Smooth muscle cell (in vitro differentiated cells): Measurements from ENCODE around the gene PRSS21. TPM values are rescaled to one million over a fixed set of nuclear protein-coding genes. Genes with fewer than 3 reads are reported as not detected.

Experiments used
- DNase-seq: peaks from one replicate; lab custom pipeline; 2025; ENCODE audit not compliant: unreplicated experiment; lab: John Stamatoyannopoulos, UW
- H2AFZ ChIP-seq: fragments of 200-600 bp; sonication (generic); 2 replicates; pipeline ENCODE4 v1.6.0; 2016; ENCODE audit warnings: antibody characterized with exemption, low read depth, mild to moderate bottlenecking
- H3F3A ChIP-seq: fragments of 200-600 bp; sonication (generic); 2 replicates; pipeline ENCODE4 v1.6.0; 2017; ENCODE audit warnings: antibody characterized with exemption, low read depth
- H3K27ac ChIP-seq: fragments of 200-600 bp; sonication (generic); 2 replicates; pipeline ENCODE4 v1.5.1; 2016; ENCODE audit warnings: low read depth, mild to moderate bottlenecking
- H3K27me3 ChIP-seq: fragments of 200-600 bp; sonication (generic); 2 replicates; pipeline ENCODE4 v1.6.1; 2016; ENCODE audit warnings: low read depth, mild to moderate bottlenecking
- H3K36me3 ChIP-seq: fragments of 200-600 bp; sonication (generic); 2 replicates; pipeline ENCODE4 v1.5.1; 2016; ENCODE audit warnings: low read depth
- H3K4me1 ChIP-seq: fragments of 200-600 bp; sonication (generic); 2 replicates; pipeline ENCODE4 v1.5.1; 2016; ENCODE audit warnings: low read depth
- H3K4me2 ChIP-seq: fragments of 200-600 bp; sonication (generic); 2 replicates; pipeline ENCODE4 v1.6.0; 2016; ENCODE audit warnings: mild to moderate bottlenecking
- H3K4me3 ChIP-seq: fragments of 200-600 bp; sonication (generic); 2 replicates; pipeline ENCODE4 v1.5.1; 2016; ENCODE audit warnings: mild to moderate bottlenecking
- H3K79me2 ChIP-seq: fragments of 200-600 bp; sonication (generic); 2 replicates; pipeline ENCODE4 v1.6.0; 2016; ENCODE audit warnings: low read depth, mild to moderate bottlenecking
- H3K9ac ChIP-seq: fragments of 200-600 bp; sonication (generic); 2 replicates; pipeline ENCODE4 v1.6.0; 2016; ENCODE audit warnings: low read depth
- H3K9me3 ChIP-seq: fragments of 200-600 bp; sonication (generic); replicated peaks from 2 replicates; pipeline ENCODE4 v1.5.1; 2016; ENCODE audit warnings: low read depth
- H4K20me1 ChIP-seq: fragments of 200-600 bp; sonication (generic); 2 replicates; pipeline ENCODE4 v1.6.0; 2016; ENCODE audit warnings: low read depth
- WGBS: methylation state at CpG from one replicate; pipeline ENCODE4 v1.1.7; 2016; ENCODE audit warnings: low lambda C conversion rate; 5-methylcytosine and 5-hydroxymethylcytosine counted together
- polyA plus RNA-seq: library from polyadenylated mRNA; unstranded; fragments of >200 nt; fragmentation: Nextera tagmentation; extraction: Ambion mirVana; gene quantifications from 2 replicates; pipeline ENCODE4 v1.2.1, GENCODE V29; 2016
- total RNA-seq: library from RNA; depleted of rRNA; stranded (reverse); fragments of >200 nt; gene quantifications from 2 replicates; pipeline ENCODE4 v1.2.3, GENCODE V29; 2014
- TF ChIP-seq, protein P1 (sequence below): fragments of 200-600 bp; sonication (generic); IDR thresholded peaks from 2 replicates; pipeline ENCODE4 v1.5.1; 2017; ENCODE audit warnings: borderline replicate concordance, mild to moderate bottlenecking, antibody characterized with exemption; ENCODE audit not compliant: insufficient read depth, poor library complexity, severe bottlenecking

PRSS21 gene
- total and polyA plus RNA-seq, 2 experiments from 2014 or later, result not detected

- H3K9ac ChIP-seq, result no peak overlapping the region
- WGBS, result 89% methylated on average over 15 of the region's 18 CpGs
- H3K36me3 ChIP-seq, result no peaks in the 10 kb centered on the region
- H3K4me3 ChIP-seq, result no peak overlapping the region
- peaks cover 40% of the 10 kb centered on the region for H3F3A ChIP-seq
- H2AFZ ChIP-seq, result no peak overlapping the region
- H3K4me1 ChIP-seq, result peaks cover 6% of the 10 kb centered on the region
- TF ChIP-seq, protein P1, sequence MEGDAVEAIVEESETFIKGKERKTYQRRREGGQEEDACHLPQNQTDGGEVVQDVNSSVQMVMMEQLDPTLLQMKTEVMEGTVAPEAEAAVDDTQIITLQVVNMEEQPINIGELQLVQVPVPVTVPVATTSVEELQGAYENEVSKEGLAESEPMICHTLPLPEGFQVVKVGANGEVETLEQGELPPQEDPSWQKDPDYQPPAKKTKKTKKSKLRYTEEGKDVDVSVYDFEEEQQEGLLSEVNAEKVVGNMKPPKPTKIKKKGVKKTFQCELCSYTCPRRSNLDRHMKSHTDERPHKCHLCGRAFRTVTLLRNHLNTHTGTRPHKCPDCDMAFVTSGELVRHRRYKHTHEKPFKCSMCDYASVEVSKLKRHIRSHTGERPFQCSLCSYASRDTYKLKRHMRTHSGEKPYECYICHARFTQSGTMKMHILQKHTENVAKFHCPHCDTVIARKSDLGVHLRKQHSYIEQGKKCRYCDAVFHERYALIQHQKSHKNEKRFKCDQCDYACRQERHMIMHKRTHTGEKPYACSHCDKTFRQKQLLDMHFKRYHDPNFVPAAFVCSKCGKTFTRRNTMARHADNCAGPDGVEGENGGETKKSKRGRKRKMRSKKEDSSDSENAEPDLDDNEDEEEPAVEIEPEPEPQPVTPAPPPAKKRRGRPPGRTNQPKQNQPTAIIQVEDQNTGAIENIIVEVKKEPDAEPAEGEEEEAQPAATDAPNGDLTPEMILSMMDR, result no peak
- no peaks in the 10 kb centered on the region for H3K27me3 ChIP-seq
- peak overlapping the region; percentile 28 for H3K27ac ChIP-seq
- no peak for DNase-seq
- H3K4me2 ChIP-seq, result no peak overlapping the region
- peaks cover 54% of the 10 kb centered on the region for H3K79me2 ChIP-seq
- H3K9me3 ChIP-seq, result no peaks in the 10 kb centered on the region
- H4K20me1 ChIP-seq, result peaks cover 83% of the 10 kb centered on the region
Observed at GRCh38 chr16:2771496-2772402, 45.3 kb upstream of the PRSS21 start.

DNA sequence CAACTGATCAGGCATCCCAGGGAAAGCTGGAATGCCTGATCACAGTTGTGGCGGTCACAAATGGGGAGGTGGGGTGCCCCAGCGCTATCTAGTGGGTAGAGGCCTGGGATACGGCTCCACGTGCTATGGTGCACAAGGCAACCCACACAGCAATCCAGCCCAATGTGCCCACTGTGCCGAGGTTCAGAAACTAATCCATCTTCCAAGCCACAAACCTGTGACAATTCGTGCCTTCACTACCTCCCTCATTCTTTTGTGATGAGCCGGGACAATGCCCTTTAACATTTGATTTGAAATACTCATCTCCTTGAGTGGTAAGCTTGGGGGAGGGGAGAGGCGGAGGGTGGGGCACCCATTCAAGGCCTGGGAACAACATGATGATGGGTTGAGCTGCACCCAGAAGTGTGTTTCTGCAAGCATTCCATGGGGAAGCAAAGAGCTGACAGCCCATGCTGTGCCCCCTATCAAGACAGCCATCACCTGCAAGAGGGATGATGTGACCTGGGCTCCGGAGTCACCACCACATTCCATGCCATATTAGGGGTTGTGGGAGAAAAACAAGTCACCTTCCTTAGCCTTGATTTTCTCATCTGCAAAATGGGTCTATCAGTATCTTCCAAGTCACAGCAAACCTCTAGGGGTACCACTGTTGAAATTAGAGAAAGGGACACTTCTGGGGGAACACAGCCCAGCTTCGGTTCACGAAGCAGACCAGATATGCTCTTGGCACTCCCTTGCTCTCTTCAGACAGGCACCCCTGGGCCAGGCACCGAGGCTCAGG is 43.7 kb upstream of the PRSS21 start:
- Histone ChIP-seq H3K79me2 (peaks cover 42% of the 10 kb centered on the region), H3K27ac (no peak overlapping the region), H3K9ac (no peak overlapping the region), H3K9me3 (no peaks in the 10 kb centered on the region), H2AFZ (no peak overlapping the region), H4K20me1 (peaks cover 67% of the 10 kb centered on the region), H3K4me1 (peaks cover 9% of the 10 kb centered on the region), H3K4me2 (no peak overlapping the region), H3K4me3 (no peak overlapping the region), H3K36me3 (no peaks in the 10 kb centered on the region), H3K27me3 (no peaks in the 10 kb centered on the region), H3F3A (peaks cover 31% of the 10 kb centered on the region)
- TF ChIP-seq, protein P1, result no peak
- 90% methylated on average over 12 of the region's 12 CpGs for WGBS
- DNase-seq, result no peak

DNA sequence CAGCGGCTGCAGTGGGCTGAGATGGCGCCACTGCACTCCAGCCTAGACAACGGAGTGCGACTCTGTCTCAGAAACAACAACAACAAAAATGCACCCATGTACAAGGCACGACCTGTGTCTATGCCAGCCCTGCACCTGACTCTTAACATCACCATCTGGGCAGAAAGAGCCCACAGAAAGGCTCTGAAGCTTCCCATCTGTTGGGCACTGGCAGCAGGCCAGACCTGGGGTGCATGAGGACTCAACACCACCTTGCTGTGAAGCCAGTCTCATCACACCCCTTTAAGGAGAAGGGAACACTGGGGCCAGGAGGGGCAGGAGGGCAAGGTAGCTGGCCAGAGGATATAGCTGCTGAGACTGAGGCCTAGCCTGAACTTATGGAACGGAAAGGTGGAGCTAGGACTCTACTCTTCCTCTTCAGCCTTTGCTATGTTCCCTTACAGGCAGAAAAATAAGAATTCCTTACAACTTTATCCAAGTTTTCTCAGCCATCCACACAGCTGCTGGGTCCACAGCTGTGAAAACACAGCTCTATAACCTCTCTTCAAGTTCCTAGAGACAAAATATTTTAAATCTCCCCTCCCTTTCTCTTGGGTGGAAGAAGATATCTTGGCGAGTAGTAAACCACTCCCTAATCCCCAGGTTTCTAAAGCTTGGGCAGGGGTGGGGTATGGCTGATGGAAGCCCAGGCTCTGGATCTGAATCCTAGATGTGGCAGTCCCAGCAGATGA is 42.7 kb upstream of the PRSS21 start:
- H3K4me1 ChIP-seq, result peaks cover 15% of the 10 kb centered on the region
- no peak for DNase-seq
- peaks cover 44% of the 10 kb centered on the region for H3K79me2 ChIP-seq
- no peak overlapping the region for H3K27ac ChIP-seq
- no peak overlapping the region for H2AFZ ChIP-seq
- peaks cover 58% of the 10 kb centered on the region for H4K20me1 ChIP-seq
- no peak overlapping the region for H3K4me3 ChIP-seq
- H3K9ac ChIP-seq, result no peak overlapping the region
- TF ChIP-seq, protein P1, result no peak
- H3F3A ChIP-seq, result peaks cover 32% of the 10 kb centered on the region
- WGBS, result 87% methylated on average over 7 of the region's 7 CpGs
- no peaks in the 10 kb centered on the region for H3K36me3 ChIP-seq
- no peaks in the 10 kb centered on the region for H3K9me3 ChIP-seq
- no peaks in the 10 kb centered on the region for H3K27me3 ChIP-seq
- no peak overlapping the region for H3K4me2 ChIP-seq
